ENCODE measurements around the gene ARHGAP26.

DNA sequence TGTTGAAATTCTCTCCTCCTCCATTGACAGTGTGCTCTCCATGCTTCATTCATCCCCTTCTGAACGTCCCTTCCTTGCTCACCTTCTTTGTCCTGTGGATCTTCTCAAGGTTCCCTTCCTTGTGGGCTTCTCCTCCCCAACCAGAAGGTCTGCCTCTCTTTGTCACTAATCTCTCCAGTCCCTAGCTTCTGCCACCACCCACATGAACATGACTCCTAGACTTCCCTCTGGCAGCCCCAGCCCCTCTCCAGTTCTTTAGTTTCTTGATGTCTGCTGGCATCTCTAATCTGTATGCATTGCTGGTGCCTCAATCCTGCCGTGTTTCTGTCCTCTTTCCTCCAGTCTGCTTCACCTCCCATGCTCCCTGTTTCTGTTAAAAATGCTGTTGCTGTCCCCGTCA is 79.3 kb downstream of the ARHGAP26 start:
- TF ChIP-seq POLR2A (IDR thresholded peaks at IDR 0.05) = no peak
- TF ChIP-seq, protein P1, sequence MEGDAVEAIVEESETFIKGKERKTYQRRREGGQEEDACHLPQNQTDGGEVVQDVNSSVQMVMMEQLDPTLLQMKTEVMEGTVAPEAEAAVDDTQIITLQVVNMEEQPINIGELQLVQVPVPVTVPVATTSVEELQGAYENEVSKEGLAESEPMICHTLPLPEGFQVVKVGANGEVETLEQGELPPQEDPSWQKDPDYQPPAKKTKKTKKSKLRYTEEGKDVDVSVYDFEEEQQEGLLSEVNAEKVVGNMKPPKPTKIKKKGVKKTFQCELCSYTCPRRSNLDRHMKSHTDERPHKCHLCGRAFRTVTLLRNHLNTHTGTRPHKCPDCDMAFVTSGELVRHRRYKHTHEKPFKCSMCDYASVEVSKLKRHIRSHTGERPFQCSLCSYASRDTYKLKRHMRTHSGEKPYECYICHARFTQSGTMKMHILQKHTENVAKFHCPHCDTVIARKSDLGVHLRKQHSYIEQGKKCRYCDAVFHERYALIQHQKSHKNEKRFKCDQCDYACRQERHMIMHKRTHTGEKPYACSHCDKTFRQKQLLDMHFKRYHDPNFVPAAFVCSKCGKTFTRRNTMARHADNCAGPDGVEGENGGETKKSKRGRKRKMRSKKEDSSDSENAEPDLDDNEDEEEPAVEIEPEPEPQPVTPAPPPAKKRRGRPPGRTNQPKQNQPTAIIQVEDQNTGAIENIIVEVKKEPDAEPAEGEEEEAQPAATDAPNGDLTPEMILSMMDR (IDR thresholded peaks at IDR 0.05) = no peak
